ENCODE data around the gene STRBP.

- TF ChIP-seq POLR2A (IDR thresholded peaks at IDR 0.05), result no peak
- TF ChIP-seq CTCF (IDR thresholded peaks at IDR 0.05), result no peak
Measured at GRCh38 chr9:123268199-123268464, 254 bp downstream of the STRBP start.

Measured in testis (tissue), 2 donors.